ENCODE measurements around the gene TCP11L1.
"Not testable (repeated sequence)": the region's sequence is repeated elsewhere in the genome, so short reads cannot be mapped to it uniquely, and the experiment has no call there.

The TCP11L1 gene

GRCh38 chr11:33033493-33033892, 5.9 kb upstream of the TCP11L1 start:
- no peak for DNase-seq

- DNase-seq, result no peak
These were observed 4.4 kb upstream of the TCP11L1 start for GRCh38 chr11:33035011-33035410.

GRCh38 chr11:33040033-33040861, 875 bp downstream of the TCP11L1 start:
- peak; percentile 65 for DNase-seq

GRCh38 chr11:33040862-33041453, 1.6 kb downstream of the TCP11L1 start:
- DNase-seq, result no peak

GRCh38 chr11:33043221-33043830, 4.0 kb downstream of the TCP11L1 start:
- no peak for DNase-seq

- DNase-seq, result no peak
These were observed 4.9 kb downstream of the TCP11L1 start for GRCh38 chr11:33044285-33044756.

GRCh38 chr11:33045551-33046255, 6.3 kb downstream of the TCP11L1 start:
- DNase-seq, result no peak

GRCh38 chr11:33048701-33049100, 9.3 kb downstream of the TCP11L1 start:
- DNase-seq, result not testable (repeated sequence)

GRCh38 chr11:33049565-33050408, 10.4 kb downstream of the TCP11L1 start:
- DNase-seq, result not testable (repeated sequence)

GRCh38 chr11:33052231-33052630, 12.9 kb downstream of the TCP11L1 start:
- no peak for DNase-seq

GRCh38 chr11:33055375-33055774, 16.0 kb downstream of the TCP11L1 start:
- DNase-seq, result no peak

- DNase-seq, result no peak
These were observed 17.9 kb downstream of the TCP11L1 start for GRCh38 chr11:33057284-33057683.

GRCh38 chr11:33059331-33060007, 20.1 kb downstream of the TCP11L1 start:
- DNase-seq, result no peak

- no peak for DNase-seq
These were observed 20.9 kb downstream of the TCP11L1 start for GRCh38 chr11:33060271-33060670.

GRCh38 chr11:33062137-33062536, 22.8 kb downstream of the TCP11L1 start:
- DNase-seq, result no peak

GRCh38 chr11:33063326-33063881, 24.0 kb downstream of the TCP11L1 start:
- DNase-seq, result no peak

GRCh38 chr11:33064033-33064825, 24.9 kb downstream of the TCP11L1 start:
- no peak for DNase-seq

- no peak for DNase-seq
These were observed 25.5 kb downstream of the TCP11L1 start for GRCh38 chr11:33064866-33065265.

- DNase-seq, result peak; percentile 70
These were observed 26.2 kb downstream of the TCP11L1 start for GRCh38 chr11:33065445-33066178.

- no peak for DNase-seq
These were observed 27.9 kb downstream of the TCP11L1 start for GRCh38 chr11:33067294-33067693.

All from CD4-positive, alpha-beta T cell treated with Interleukin-21 for 1 hour (primary cell).